GM18861 (cell line): ENCODE results near the gene KCNN1.

Experiments
- ATAC-seq: cut with Tn5 transposase; IDR thresholded peaks from one replicate; pipeline ENCODE4 v1.9.1; 2021; ENCODE audit not compliant: unreplicated experiment

The KCNN1 gene

DNA sequence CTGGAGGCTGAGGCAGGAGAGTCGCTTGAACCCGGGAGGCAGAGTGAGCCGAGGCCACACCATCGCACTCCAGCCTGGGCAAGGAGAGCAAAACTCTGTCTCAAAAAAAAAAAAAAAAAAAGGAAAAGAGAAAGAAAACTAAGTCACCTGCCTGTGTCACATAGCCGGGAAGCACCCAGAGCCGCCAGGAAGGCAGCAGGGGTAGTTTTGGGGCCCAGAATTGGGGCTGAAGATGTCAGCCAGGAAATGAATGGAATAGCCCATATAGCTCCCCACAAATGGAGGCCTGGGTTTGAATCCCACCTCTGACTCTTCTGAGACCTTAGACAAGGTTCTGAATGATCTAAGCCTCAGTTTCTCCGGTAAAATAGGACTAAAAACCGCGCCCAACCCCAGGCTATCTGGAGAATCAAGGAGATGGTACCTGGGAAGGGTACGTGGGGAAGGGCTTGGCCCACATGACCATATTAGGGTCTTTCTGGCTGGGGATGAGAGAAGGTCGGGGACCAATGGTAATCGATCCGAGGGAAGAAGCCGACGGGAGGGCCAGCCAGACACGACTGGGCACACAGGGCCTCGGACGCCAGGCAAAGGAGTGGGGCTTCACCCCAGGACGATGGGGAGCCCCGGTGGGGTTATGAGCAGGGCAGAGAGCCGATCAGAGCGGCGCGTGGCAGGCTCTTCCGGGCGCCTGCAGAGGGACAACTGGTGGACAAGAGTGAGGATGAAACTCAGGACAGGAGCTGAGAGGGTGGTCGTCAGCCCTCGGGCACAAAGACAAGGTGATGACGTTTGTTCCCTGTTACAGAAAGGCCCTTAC is 19.7 kb upstream of the KCNN1 start:
- peak; percentile 27 for ATAC-seq

DNA sequence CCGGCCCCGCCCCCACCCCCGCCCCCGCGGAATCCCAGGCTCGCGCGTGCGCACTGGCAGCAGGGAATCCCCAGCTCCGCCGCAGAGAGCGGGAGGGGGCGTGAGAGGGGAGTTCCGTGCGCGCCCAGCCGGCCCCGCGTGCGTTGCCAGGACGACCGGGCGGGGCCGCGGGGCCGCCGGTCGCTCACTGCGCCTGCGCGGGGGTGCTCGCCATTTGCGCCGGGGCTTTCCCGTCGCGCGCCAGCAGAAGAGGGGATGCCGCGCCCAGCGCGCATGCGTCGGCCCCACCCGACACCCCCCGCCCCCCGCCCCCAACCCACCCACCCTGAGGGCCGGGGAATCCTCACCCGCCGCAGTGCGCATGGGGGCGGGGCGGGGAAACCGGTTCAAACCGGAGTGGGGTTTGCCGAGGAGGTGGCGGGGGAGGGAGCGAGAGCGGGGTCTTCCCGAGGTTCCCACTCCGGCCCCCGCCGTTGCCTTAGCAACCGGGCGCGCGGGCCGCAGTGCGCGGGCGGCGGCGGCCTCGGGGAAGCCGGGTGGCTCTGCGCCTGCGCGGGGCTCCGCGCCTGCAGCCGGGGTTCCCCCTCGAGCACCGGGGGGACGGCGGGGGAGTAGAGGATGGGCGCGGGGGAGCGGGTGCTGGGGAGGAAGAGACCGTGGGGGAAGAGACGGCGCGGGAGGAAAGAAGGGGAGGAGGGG is 18.9 kb upstream of the KCNN1 start:
- ATAC-seq, result peak; percentile 39

DNA sequence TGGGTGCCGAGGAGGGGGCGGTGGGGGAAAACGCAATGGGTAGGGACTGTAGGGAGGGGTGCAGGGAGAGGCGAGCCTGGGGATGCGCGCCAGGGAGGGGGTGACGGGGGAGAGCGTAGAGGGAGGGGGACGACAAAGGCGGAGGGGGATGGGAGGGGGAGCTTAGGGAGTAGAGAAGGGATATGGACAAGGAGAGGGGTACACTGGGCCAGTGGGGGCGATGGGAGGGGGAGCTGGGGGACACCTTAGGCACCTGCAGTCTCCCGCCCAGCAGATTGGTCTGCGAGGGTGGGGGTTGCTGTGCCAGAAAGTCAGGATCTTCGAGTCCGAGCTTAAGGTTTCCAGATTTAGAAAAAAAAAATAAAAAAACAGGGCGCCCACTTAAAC is 18.4 kb upstream of the KCNN1 start:
- ATAC-seq, result no peak

DNA sequence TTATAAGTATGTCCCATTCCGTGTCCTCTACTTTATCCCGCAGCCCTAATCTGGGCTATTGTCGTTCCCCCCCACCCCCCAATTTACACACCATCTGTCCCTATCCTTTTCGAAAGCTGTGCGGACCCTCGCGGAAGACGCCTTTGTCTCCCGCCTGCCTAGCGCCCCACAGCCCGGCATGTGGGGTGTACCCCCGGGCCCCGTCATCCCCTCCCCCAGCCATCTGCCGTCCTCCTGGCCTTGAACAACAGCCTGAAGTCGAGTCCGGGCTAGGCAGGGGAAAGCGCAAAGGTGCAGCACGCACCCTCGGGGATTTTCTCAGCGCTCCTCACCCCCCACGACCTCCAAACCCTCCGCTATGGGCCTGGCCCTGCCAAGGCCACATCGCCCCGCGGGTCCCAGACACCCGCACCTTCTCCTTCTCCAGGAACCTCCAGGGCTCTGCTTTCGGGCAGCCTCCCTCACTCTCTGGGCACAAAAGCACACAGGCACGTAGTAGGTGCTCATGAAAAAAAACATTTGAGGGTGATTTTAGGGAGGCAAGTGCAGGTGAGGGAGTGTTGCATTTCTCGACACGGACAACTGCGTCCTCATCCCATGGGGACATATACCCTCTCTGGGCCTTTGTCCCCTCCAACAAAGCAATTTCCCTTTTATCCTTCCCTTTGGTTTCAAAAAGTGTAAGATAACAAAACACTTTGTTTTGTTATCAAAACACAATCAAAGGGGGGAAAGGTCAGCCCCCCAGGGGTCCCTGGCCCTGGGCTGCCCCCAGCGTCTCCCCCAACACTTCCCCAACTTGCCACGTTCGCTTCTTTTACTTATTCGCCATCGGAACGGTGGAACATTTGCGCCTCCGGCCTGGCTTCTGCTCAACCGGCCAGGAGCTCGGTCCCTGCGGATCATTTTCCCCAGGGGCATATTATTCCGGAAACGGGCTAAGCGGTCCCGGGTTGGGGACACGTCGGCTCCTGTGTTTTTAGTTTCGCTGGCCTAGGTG is 17.7 kb upstream of the KCNN1 start:
- ATAC-seq, result no peak

DNA sequence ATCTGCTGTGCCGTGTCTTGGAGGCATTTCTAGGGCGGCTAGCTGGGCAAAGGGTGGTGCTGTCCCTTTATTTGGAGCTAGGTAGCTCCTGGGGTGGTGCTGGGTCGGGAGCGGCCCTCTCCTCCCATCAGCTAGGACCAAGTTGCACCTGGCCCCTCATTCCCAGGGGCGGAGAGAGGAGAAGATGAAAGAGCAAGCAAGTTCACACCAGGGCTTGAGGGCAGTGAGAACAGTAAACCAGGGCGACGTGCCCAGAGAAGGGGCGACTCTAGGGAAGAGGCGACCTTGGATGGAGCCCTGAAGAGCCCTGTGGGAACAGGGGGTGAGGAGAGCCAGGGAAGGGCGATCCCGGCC is 17.0 kb upstream of the KCNN1 start:
- ATAC-seq, result no peak

DNA sequence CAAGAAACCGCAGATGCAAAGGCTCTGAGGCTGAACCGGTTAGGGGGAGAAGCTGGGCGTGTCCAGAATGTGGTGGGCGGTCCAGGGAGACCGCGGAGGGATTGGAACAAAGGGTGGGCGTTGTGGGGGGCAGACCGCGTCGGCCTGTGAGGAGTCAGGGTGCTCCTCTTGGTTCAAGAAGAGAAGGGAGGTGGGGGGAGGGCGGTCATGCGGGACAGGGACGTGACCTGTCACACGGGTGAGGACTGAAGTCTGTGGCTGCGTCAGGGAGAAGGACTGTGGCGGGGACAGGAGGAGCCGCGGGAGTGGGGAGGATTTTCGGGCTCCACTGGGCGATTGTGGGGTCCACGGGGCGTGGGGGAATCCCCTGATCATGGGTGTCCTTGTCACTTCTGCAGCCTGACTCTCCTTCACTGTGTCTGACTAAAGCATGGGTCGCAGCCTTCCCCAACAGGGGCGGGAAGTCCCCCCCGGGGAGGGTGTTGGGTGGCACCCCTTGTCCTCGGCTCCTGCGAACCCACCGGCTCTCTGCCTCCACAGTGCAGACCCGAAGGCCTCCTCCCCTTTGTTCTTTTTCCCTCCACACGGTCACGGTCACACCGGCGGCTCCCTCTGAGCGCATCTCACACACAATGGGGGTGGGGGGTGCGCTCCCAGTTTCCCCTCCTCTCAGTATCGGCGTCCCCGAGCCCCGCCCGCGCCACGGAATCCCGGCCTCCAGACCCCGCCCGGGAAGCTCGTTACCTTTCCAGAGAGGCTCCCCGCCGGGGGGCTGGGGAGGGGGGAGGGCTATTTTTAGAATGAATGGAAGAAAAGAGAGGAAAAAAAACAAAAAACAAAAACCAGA is 16.4 kb upstream of the KCNN1 start:
- no peak for ATAC-seq

DNA sequence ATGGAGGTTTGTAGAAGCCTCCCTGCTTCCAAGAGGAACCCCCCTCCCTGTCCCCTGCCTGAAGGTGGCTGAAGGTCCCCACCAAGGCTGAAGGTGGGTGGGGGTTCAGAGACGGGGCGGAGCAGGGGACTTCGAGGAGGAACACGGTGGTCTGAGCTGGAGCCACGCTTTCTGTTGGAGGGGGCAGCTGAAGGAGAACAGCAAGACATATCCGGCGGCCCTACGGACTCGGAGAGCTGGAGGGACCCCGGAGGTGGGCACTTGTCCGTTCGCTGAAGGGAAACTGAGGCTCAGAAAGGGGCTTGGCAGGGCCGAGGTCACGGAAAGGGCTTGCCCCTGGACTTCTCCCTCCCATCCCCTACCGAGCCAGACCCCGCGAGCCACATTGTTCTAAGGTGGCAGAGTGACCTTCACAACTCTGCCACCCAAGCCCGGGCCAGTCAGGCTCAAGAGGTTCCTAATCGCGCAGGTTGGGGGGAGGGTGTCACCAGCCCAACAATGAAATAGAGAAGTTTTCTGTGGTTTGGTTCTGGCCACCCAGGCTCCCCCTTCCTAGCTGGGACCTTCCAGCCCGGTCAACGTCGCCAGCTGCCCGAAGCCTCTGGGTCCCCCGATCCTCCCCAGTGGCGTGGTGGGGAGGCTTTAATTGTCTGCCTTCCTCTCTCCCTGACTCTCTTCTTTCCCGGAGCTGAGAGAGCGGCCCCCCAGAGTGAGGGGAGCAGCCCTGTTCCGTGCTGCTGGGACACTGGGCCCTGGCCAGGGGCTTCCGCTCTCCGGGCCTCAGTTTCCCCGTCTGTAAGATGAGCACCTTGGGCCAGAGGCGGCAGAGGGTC is 15.5 kb upstream of the KCNN1 start:
- no peak for ATAC-seq

DNA sequence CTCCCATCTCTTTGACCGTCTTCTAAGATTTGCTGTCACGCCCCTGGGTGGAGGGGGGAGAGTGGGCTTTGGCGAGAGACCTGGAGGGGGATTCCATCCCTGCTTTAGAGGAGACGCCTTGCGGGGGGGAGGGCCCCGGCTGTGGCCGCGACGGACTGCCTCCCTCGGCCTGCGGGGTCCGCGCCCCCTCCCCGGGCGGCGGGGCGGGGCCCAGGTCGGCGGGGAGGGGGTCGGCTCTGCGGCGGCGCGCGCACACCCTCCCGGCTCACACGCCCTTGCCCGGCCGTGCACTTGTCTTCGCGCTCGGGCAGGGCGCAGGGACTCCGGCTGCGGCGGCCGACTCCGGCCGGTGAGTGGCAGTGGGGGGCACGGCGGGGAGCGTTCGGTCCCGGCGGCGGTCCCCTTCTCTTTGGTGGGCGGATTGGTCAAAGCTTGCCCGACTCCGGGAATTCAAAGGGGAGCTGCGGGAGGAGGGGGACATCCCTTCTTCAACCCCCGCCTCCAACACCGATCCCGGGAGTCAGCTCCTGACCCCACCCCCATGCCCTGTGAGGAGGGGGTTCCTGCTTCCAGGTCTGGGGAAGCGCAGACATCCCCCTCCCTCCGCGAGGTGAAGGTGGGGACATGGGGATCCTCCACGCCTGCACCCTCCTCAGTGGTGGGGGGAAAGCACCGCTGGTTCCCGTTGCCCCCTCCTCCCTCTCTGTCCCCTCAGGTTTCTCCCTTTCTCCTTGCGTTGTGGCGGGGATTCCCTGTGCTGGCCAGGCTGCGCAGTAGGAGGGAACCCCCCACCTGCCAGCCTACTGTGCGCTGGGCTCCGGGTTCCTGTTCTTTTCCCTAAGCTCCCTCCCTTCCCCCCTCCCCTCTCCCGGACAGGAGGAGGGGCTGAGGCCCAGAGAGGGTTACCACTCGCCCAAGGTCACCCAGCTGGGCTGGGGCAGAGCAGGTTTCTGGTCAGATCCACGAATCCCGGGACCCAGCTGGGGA is 14.6 kb upstream of the KCNN1 start:
- ATAC-seq, result no peak

DNA sequence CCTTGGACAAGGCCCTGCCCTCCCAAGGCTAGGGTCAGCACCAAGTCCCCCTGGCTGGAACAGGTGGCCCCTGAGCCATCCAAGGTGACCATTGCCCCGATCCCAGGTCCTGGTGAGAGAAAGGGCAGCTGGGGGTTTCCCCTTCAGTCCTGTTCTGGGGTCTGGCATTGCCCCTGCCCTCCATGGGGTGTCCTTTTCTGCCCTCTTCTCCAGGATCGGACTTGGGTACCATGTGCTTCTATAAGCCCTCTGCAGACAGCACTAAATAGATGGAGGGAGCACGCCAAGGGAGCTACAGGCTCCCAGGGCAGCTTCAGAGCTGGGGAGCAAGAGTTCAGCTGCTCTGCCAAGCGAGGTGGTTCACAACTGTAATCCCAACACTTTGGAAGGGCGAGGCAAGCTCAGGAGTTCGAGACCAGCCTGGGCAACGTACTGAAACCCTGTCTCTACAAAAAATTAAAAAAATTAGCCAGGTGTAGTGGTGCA is 13.5 kb upstream of the KCNN1 start:
- ATAC-seq, result no peak

DNA sequence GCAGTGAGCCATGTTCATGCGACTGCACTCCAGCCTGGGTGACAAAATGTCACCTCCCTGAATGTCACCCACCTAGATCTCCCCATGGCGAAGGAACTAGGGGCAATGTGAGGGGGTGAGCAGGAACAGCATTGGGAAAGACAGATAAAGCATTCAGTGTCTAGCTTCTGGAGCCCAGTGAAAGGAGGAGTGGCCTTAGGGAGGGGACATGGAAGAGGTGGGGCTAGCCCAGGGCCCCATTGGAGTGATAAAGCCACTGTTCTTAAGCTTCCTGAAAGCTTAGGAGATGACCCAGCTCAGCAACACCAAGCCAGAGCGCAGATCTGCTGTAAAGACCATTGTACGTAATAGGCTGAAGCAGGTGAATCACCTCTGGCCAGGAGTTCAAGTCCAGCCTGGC is 13.0 kb upstream of the KCNN1 start:
- no peak for ATAC-seq

DNA sequence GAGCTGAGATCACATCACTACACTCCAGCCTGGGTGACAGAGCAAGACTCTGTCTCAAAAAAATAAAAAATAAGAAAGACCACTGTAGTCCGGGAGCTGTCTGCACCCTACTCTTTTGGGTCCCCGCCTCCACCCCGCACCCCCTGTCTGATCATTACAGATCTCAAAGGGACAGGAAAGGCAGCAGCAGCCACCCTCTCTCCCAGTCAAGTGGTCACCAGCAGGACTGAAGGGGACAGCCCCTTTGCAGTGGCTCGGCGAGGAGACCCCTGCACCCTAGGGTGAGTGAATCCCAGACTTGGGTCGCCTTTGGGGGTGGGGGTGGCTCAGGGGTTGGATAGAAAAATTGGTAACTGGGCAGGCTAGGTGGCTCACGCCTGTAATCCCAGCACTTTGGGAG is 12.5 kb upstream of the KCNN1 start:
- ATAC-seq, result no peak

DNA sequence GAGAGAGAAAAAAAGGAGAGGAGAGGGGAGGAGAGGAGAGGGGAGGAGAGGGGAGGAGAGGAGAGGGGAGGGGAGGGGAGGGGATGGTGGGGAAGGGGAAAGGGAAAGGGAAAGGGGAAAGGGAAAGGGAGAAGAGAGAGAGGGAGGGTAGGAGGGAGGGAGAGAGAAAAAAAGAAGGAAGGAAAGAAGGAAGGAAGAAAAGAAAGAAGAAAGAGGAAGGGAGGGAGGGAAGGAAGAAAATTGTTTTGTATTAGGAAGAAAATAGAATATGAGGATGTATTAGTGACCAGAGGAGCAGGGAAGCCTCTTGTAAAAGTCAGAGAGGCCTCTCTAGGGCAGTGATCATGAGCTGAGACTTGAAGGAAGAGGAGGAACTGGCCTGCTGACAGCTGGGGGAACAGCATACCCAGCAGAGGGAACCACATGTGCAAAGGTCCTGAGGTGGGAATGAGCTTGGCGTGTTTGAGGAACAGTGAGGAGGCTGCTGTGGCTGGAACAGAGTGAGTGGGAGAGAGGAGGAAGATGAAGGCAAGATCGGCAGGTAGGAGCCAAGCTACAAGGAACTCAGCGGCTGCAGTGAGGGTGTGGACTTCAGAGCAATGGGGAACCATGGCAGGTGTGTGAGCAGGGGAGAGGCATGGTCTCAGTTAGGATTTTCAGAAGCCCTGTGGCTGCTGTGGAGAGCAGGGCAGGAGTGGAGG is 9.6 kb upstream of the KCNN1 start:
- no peak for ATAC-seq

DNA sequence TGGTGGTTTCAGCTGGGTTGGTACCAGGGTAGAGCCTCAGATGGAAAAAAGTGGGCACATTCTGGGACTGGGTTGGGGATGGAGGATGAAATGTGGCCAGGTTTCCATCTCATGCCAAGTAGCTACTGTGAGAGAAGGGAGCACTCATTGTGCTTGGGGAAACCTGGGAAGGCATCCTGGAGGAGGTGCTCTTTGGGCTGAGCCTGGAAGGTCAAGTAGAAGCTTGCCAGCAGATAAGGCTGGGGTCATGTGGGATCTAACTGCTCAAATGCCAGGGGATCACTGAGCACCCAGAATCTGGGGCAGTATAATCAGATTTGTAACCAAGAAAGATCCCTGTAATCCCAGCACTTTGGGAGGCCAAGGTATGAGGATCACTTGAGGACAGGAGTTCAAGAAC is 9.0 kb upstream of the KCNN1 start:
- ATAC-seq, result no peak

DNA sequence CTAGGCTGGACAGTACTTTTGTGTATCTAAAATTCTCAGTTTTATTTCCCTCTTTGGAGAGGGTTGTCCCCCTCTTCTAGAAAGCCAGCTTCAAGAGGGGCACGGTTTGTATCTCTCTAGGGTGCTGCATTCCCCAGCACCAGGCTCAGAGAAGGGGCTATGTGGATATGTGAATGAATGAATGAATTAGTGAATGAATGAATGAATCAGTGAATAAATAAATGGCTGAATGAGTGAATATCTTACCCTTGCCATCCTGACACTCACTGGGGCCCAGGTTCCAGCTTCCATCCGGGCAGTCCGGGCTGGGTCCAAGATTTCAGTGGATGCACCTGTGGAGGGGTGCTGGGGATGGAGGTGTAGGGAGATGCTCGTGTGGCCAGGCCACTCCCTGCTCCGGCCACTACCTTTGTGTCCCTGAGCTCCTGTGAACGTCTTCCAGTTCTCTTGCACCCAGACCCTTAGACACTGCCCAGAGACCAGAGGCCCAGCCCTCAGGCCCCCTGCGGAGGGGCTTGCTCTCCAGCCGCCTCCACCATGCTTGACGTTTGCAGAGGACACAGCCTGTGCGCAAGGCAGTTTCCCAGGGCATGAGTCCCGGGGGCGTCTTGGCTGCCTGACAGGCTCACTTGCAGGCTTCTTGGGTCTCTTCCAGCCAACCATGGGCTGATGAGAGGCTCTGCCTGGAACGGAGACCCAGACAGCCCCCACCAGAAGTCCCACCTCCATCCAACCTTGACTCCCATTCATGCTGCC is 2.8 kb upstream of the KCNN1 start:
- no peak for ATAC-seq

DNA sequence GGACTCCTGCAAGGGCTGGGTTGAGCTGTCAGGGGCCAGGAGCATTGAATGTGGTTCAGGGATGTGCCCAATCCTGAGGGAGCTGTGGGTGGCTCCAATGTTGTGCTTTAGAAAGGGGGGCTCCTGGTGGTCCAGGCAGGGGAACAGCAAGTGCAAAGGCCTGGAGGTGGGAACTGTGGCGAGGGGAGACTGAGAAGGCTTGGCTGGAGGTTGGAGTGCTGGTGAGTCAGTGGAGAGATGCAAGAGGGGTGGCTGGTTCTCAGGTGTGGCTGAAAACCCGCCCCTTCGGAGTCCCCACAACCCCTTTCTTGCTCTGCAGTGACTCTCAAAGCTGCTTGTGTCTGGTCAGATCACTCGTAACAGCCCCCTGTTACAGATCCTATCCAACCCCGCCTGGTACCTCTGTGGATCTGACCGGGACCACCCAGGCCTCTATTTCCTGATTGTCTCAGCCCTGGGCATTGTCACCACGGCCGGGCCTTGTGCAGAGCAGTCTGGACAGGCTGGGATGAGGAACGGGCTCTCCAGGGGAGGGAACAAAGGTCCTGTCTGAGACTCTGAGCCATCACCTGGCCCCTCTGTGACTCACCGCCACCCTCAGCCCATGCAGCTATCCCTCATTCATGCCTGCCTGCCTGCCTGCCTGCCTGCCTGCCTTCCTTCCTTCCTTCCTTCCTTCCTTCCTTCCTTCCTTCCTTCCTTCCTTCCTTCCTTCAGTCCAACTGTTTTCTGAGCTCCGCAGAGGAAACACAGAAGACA is 1.4 kb upstream of the KCNN1 start:
- ATAC-seq, result no peak

DNA sequence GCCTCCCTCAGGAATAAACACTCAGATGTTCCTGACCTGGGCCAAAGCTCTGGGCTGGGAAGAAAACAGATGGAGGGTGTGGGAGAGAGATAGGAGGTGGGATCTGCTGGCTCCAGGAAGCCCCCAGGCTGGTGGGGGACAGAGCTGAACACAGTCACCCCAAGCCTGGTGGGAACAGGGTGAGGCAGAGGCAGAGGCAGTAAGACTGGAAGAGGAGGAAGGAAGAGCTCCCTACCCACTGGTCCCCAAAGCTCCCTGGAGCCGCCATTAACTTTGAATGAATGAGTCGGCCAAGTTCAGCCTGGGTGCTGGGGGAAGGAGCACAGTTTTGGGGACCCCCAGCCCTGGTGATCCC is 801 bp upstream of the KCNN1 start:
- no peak for ATAC-seq
